Fibroblast of lung (primary cell): Measurements from ENCODE around the gene PTPN14. TPM values are rescaled to one million over a fixed set of nuclear protein-coding genes. Genes with fewer than 3 reads are reported as not detected.

Source experiments
- DNase-seq, 2 donors: peaks; one replicate each; pipeline versions ENCODE4 v3.0.0 to v3.0.0-alpha.2; 2010; ENCODE audit warnings: low read depth in 2 of 2
- H2AFZ ChIP-seq: 2 replicates; pipeline ENCODE4 v1.5.1; 2012; ENCODE audit warnings: low read length, control low read depth, inconsistent platforms
- H3K27ac ChIP-seq: 2 replicates; pipeline ENCODE4 v1.5.1; 2011; ENCODE audit warnings: low read length, control low read depth; ENCODE audit not compliant: insufficient read depth
- H3K27me3 ChIP-seq: 2 replicates; pipeline ENCODE4 v1.5.1; 2011; ENCODE audit warnings: mild to moderate bottlenecking, low read length; ENCODE audit not compliant: control insufficient read depth, insufficient read depth
- H3K36me3 ChIP-seq: 2 replicates; pipeline ENCODE4 v1.5.1; 2011; ENCODE audit warnings: low read length; ENCODE audit not compliant: control insufficient read depth, insufficient read depth
- H3K4me1 ChIP-seq: 2 replicates; pipeline ENCODE4 v1.5.1; 2011; ENCODE audit warnings: low read length; ENCODE audit not compliant: control insufficient read depth, insufficient read depth; ENCODE audit errors: extremely low read depth
- H3K4me2 ChIP-seq: 2 replicates; pipeline ENCODE4 v1.5.1; 2011; ENCODE audit warnings: low read length, control low read depth; ENCODE audit not compliant: insufficient read depth; ENCODE audit errors: extremely low read depth
- H3K4me3 ChIP-seq, 4 experiments: fragments of 200-600 bp in 1 of 4; sonication (generic) in 1 of 4; replicated peaks in 1 of 4; 2 replicates each; pipeline ENCODE4 v1.5.1; 2011 to 2016; ENCODE audit warnings: low read length in 4 of 4, low read depth in 3 of 4, mild to moderate bottlenecking in 3 of 4, control low read depth in 2 of 4, inconsistent platforms in 1 of 4, mixed read lengths in 1 of 4; ENCODE audit not compliant: insufficient read depth in 1 of 4; ENCODE audit errors: control extremely low read depth in 1 of 4
- H3K79me2 ChIP-seq: 2 replicates; pipeline ENCODE4 v1.5.1; 2012; ENCODE audit warnings: mild to moderate bottlenecking, low read length, inconsistent platforms; ENCODE audit not compliant: control insufficient read depth, insufficient read depth
- H3K9ac ChIP-seq: 2 replicates; pipeline ENCODE4 v1.5.1; 2011; ENCODE audit warnings: mild to moderate bottlenecking, low read length, control low read depth; ENCODE audit not compliant: insufficient read depth
- H3K9me3 ChIP-seq: 2 replicates; pipeline ENCODE4 v1.5.1; 2012; ENCODE audit warnings: low read depth, low read length; ENCODE audit not compliant: control insufficient read depth, insufficient read depth
- H4K20me1 ChIP-seq: 2 replicates; pipeline ENCODE4 v1.5.1; 2011; ENCODE audit warnings: low read length; ENCODE audit not compliant: control insufficient read depth, insufficient read depth; ENCODE audit errors: extremely low read depth
- EZH2 ChIP-seq: IDR thresholded peaks from 2 replicates; pipeline ENCODE4 v1.5.1; 2012; ENCODE audit warnings: low read length, control low read depth, mild to moderate bottlenecking; ENCODE audit errors: missing control alignments
- polyA plus RNA-seq, 2 donors: library from polyadenylated mRNA; depleted of rRNA in 1 of 2; stranded (reverse) in 1 of 2; unstranded in 1 of 2; fragments of >200 nt; gene quantifications; 2 replicates each; pipeline ENCODE4 v1.2.1, GENCODE V29; 2011 to 2012; ENCODE audit warnings: missing spikeins in 1 of 2
- total RNA-seq: library from RNA; depleted of rRNA; stranded (reverse); fragments of >200 nt; gene quantifications from 2 replicates; pipeline ENCODE4 v1.2.1, GENCODE V29; 2014
- TF ChIP-seq, protein P1 (sequence below), 2 donors: IDR thresholded peaks in 1 of 2; conservative IDR thresholded peaks in 1 of 2; 1 replicate in 1 of 2; 2 replicates in 1 of 2; pipeline ENCODE4 v1.5.1; 2011 to 2012; ENCODE audit warnings: low read length in 2 of 2, control low read depth in 1 of 2, inconsistent platforms in 1 of 2, low read depth in 1 of 2, mild to moderate bottlenecking in 1 of 2

The PTPN14 gene
- total and polyA plus RNA-seq, 2 donors (not counting 1 experiment from before 2014, with no cell fraction given) = 38.7 to 56.1 TPM

DNA sequence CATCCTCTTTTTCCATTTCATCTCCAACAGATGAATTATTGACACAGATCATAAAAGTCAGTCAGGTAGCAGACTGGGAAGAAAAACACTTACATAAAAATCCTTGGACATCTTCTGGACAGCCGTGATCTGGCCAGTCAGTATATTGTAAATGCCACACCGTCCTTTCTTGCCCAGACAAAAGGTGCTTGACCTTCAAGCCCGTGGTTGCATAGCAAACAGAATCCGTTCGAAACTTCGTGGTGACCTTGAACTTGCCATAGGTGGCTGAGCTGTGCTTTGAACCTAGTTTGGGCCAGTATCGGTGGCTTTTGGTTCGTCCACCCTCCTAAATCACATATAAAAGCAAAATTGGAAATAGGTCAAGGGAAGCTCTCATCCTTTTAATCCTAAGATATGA, 182.0 kb downstream of the PTPN14 start:
- no peaks in the 10 kb centered on the region for H3K4me1 ChIP-seq
- peaks cover 9% of the 10 kb centered on the region for H3K36me3 ChIP-seq
- no peak for DNase-seq
- no peak overlapping the region for H3K4me3 ChIP-seq
- H4K20me1 ChIP-seq = no peaks in the 10 kb centered on the region
- no peaks in the 10 kb centered on the region for H3K9me3 ChIP-seq
- TF ChIP-seq, protein P1, sequence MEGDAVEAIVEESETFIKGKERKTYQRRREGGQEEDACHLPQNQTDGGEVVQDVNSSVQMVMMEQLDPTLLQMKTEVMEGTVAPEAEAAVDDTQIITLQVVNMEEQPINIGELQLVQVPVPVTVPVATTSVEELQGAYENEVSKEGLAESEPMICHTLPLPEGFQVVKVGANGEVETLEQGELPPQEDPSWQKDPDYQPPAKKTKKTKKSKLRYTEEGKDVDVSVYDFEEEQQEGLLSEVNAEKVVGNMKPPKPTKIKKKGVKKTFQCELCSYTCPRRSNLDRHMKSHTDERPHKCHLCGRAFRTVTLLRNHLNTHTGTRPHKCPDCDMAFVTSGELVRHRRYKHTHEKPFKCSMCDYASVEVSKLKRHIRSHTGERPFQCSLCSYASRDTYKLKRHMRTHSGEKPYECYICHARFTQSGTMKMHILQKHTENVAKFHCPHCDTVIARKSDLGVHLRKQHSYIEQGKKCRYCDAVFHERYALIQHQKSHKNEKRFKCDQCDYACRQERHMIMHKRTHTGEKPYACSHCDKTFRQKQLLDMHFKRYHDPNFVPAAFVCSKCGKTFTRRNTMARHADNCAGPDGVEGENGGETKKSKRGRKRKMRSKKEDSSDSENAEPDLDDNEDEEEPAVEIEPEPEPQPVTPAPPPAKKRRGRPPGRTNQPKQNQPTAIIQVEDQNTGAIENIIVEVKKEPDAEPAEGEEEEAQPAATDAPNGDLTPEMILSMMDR (conservative IDR thresholded peaks at IDR 0.05 in 1 of 2, IDR thresholded peaks at IDR 0.05 in 1 of 2; ENCODE audit: low read depth in 1 of 2, low read length in 2 of 2) = no peak
- TF ChIP-seq EZH2 = no peak
- no peak overlapping the region for H3K9ac ChIP-seq
- no peaks in the 10 kb centered on the region for H3K79me2 ChIP-seq
- H3K27ac ChIP-seq = no peak overlapping the region
- H2AFZ ChIP-seq = no peak overlapping the region
- no peaks in the 10 kb centered on the region for H3K27me3 ChIP-seq
- H3K4me2 ChIP-seq = no peak overlapping the region

GRCh38 chr1:214367841-214368240, 183.6 kb downstream of the PTPN14 start:
- Histone ChIP-seq H3K4me2 (no peak overlapping the region), H3K36me3 (peaks cover 13% of the 10 kb centered on the region), H3K27ac (no peak overlapping the region), H3K4me1 (no peaks in the 10 kb centered on the region), H3K9me3 (no peaks in the 10 kb centered on the region), H2AFZ (no peak overlapping the region), H3K9ac (no peak overlapping the region), H3K79me2 (no peaks in the 10 kb centered on the region), H3K27me3 (no peaks in the 10 kb centered on the region), H3K4me3 (no peak overlapping the region), H4K20me1 (no peaks in the 10 kb centered on the region)
- no peak for TF ChIP-seq EZH2
- TF ChIP-seq, protein P1 (conservative IDR thresholded peaks at IDR 0.05 in 1 of 2, IDR thresholded peaks at IDR 0.05 in 1 of 2; ENCODE audit: low read depth in 1 of 2, low read length in 2 of 2) = no peak
- DNase-seq = no peak

GRCh38 chr1:214364786-214365295, 186.6 kb downstream of the PTPN14 start:
- Histone ChIP-seq H3K27me3 (no peaks in the 10 kb centered on the region), H3K9ac (no peak overlapping the region), H3K79me2 (no peaks in the 10 kb centered on the region), H2AFZ (no peak overlapping the region), H3K4me1 (peaks cover 3% of the 10 kb centered on the region), H3K4me2 (no peak overlapping the region), H3K4me3 (no peak overlapping the region), H3K36me3 (peaks cover 24% of the 10 kb centered on the region), H4K20me1 (no peaks in the 10 kb centered on the region), H3K27ac (no peak overlapping the region), H3K9me3 (no peaks in the 10 kb centered on the region)
- DNase-seq = no peak
- no peak for TF ChIP-seq EZH2
- TF ChIP-seq, protein P1 (conservative IDR thresholded peaks at IDR 0.05 in 1 of 2, IDR thresholded peaks at IDR 0.05 in 1 of 2; ENCODE audit: low read depth in 1 of 2, low read length in 2 of 2) = no peak
